K562 (cell line): ENCODE data around the gene UCK1. TPM values are rescaled to one million over a fixed set of nuclear protein-coding genes. Genes with fewer than 3 reads are reported as not detected.

Experiments used
- ATAC-seq: fragments of 200-7000 bp; cut with Tn5 transposase; 3 replicates; pipeline ENCODE4 v1.9.1; 2020; ENCODE audit warnings: moderate library complexity
- BruUV-seq: library from RNA; stranded (reverse); fragments of 400-500 nt; replicated peaks from 2 replicates; lab custom pipeline; 2021; lab: Mats Ljungman, UMichigan
- CTCF ChIA-PET: fragments of 300-600 bp; formaldehyde crosslinking; extraction: SDS; loops from one replicate; lab custom pipeline; 2021; ENCODE audit warnings: low intra/inter-chr PET ratio; lab: Yijun Ruan, JAX
- POLR2A ChIA-PET: fragments of 300-600, 350-650 bp; sonication (Branson Sonifier 250); formaldehyde crosslinking; extraction: SDS; loops from one replicate; lab custom pipeline; 2021; ENCODE audit warnings: antibody characterized with exemption, inconsistent platforms; lab: Yijun Ruan, JAX
- DNase-seq, 4 experiments: peaks; one replicate each; pipeline versions ENCODE4 v3.0.0 to v3.0.0-alpha.2; 2011 to 2018; ENCODE audit warnings: low spot score in 3 of 4, mixed read lengths in 3 of 4; ENCODE audit errors: extremely low read depth in 1 of 4
- FAIRE-seq: peaks from 2 replicates; lab custom pipeline; 2011; peaks lifted over from hg19 to GRCh38; lab: Jason Lieb, UNC
- H2AFZ ChIP-seq: 2 replicates; pipeline ENCODE4 v1.6.0; 2011; ENCODE audit warnings: low read depth, low read length, control low read depth, inconsistent platforms
- H3K27ac ChIP-seq: fragments of 200-600 bp; 3 replicates; pipeline ENCODE4 v1.8.0; 2011; ENCODE audit warnings: low read depth, mild to moderate bottlenecking, control low read depth, inconsistent platforms, low read length, moderate library complexity, mixed read lengths; ENCODE audit errors: extremely low read depth
- H3K27me3 ChIP-seq, 2 experiments: fragments of 300-600 bp in 1 of 2; 2 replicates in 1 of 2; 3 replicates in 1 of 2; pipeline versions ENCODE4 v1.6.0 to v1.8.0; 2011; ENCODE audit warnings: inconsistent platforms in 2 of 2, low read length in 2 of 2, mild to moderate bottlenecking in 1 of 2, mixed read lengths in 1 of 2, moderate library complexity in 1 of 2; ENCODE audit not compliant: control insufficient read depth in 2 of 2, insufficient read depth in 2 of 2
- H3K36me3 ChIP-seq: fragments of 300-600 bp; 3 replicates; pipeline ENCODE4 v1.8.0; 2011; ENCODE audit warnings: mild to moderate bottlenecking, low read length, inconsistent platforms; ENCODE audit not compliant: control insufficient read depth, insufficient read depth
- H3K4me1 ChIP-seq, 2 experiments: fragments of 200-600 bp in 1 of 2; replicated peaks in 1 of 2; 2 replicates in 1 of 2; 3 replicates in 1 of 2; pipeline versions ENCODE4 v1.5.1 to v1.8.0; 2011; ENCODE audit warnings: inconsistent platforms in 2 of 2, low read length in 2 of 2, mild to moderate bottlenecking in 1 of 2, mixed read lengths in 1 of 2, moderate library complexity in 1 of 2; ENCODE audit not compliant: control insufficient read depth in 2 of 2, insufficient read depth in 2 of 2
- H3K4me2 ChIP-seq: 2 replicates; pipeline ENCODE4 v1.6.1; 2011; ENCODE audit warnings: low read length, control low read depth, inconsistent platforms, mixed read lengths; ENCODE audit not compliant: insufficient read depth
- H3K4me3 ChIP-seq: fragments of 200-600 bp; sonication (generic), shearing (Covaris generic); 2 replicates; pipeline ENCODE4 v1.5.1; 2016; ENCODE audit warnings: control low read depth, inconsistent platforms
- H3K79me2 ChIP-seq: fragments of 200-600 bp; 3 replicates; pipeline ENCODE4 v1.8.0; 2011; ENCODE audit warnings: low read length, inconsistent platforms; ENCODE audit not compliant: control insufficient read depth, insufficient read depth
- H3K9ac ChIP-seq, 2 experiments: 2 replicates each; pipeline versions ENCODE4 v1.6.0 to v1.6.1; 2011; ENCODE audit warnings: low read depth in 2 of 2, low read length in 2 of 2, control low read depth in 1 of 2, inconsistent platforms in 1 of 2, mild to moderate bottlenecking in 1 of 2, mixed read lengths in 1 of 2; ENCODE audit not compliant: insufficient read depth in 1 of 2
- H3K9me1 ChIP-seq: one replicate; pipeline ENCODE4 v1.6.0; 2011; ENCODE audit warnings: inconsistent platforms, mild to moderate bottlenecking, low read length, moderate library complexity; ENCODE audit not compliant: control insufficient read depth, insufficient read depth
- H3K9me3 ChIP-seq: replicated peaks from 2 replicates; pipeline ENCODE4 v1.5.1; 2011; ENCODE audit warnings: low read depth, low read length, inconsistent platforms; ENCODE audit not compliant: control insufficient read depth, insufficient read depth
- H4K20me1 ChIP-seq: replicated peaks from 2 replicates; pipeline ENCODE4 v1.6.1; 2011; ENCODE audit warnings: low read length, inconsistent platforms, mixed read lengths; ENCODE audit not compliant: control insufficient read depth, insufficient read depth
- CTCF ChIP-seq, 3 experiments: IDR thresholded peaks in 2 of 3; conservative IDR thresholded peaks in 1 of 3; 2 replicates each; pipeline ENCODE4 v1.5.1; 2011 to 2012; ENCODE audit warnings: low read length in 3 of 3, mild to moderate bottlenecking in 3 of 3, control low read depth in 2 of 3, improper control_type of control experiment in 1 of 3, inconsistent platforms in 1 of 3, low read depth in 1 of 3, mixed read lengths in 1 of 3, moderate library complexity in 1 of 3; ENCODE audit not compliant: insufficient read depth in 2 of 3
- MCM7 ChIP-seq, 2 experiments: fragments of 450-650 bp; IDR thresholded peaks; 2 replicates each; pipeline ENCODE4 v1.6.1; 2016 to 2018
- WGBS: fragments of 100-300 bp; shearing (Covaris generic); methylation state at CpG from one replicate; pipeline ENCODE4 v1.1.6; 2016; ENCODE audit warnings: low coverage, mixed read lengths; ENCODE audit not compliant: insufficient coverage; ENCODE audit errors: missing lambda C conversion rate; 5-methylcytosine and 5-hydroxymethylcytosine counted together
- in situ Hi-C: fragments of 300-500 bp; cut with MboI; formaldehyde crosslinking; loops from 4 replicates; pipeline ENCODE4 v1.15.0; 2018; ENCODE audit warnings: inconsistent platforms, mixed read lengths
- intact Hi-C: fragments of 100-400 bp; cut with micrococcal nuclease; formaldehyde crosslinking; loops from 2 replicates; pipeline ENCODE4 v1.14.2; 2022
- polyA plus RNA-seq, 8 experiments: library from polyadenylated mRNA; depleted of rRNA in 4 of 8; stranded (reverse) in 5 of 8; unstranded in 3 of 8; fragments of >200 nt; fragmentation: Nextera tagmentation in 2 of 8; fragmentation: Illumina TruSeq in 1 of 8; extraction: Ambion mirVana in 2 of 8; extraction: Trizol in 1 of 8; gene quantifications; 2 replicates each; pipeline versions ENCODE4 v1.2.1 to v1.2.3, GENCODE V29; 2011 to 2014; ENCODE audit warnings: inconsistent platforms in 1 of 8, missing spikeins in 1 of 8
- total RNA-seq, 7 experiments: library from RNA; depleted of rRNA in 6 of 7; stranded (reverse); fragments of >200 nt in 6 of 7; fragmentation: Illumina TruSeq in 2 of 7; extraction: Trizol in 2 of 7; gene quantifications; 2 replicates each; pipeline versions ENCODE4 v1.2.1 to v1.2.3, GENCODE V29; 2011 to 2021; ENCODE audit warnings: low replicate concordance in 1 of 7

Gene UCK1
- total and polyA plus RNA-seq, 9 of the 15 experiments (the other 6 are each of a cell fraction or from before 2014, with no cell fraction given): 0.27 to 27.5 (median 16.1) TPM

- in situ Hi-C loops: no loop called here
- POLR2A ChIA-PET: interaction anchor here (1.1 kb wide), 1 partner anchor 39 kb away, joined by 3 read pairs; no protein-coding TSS in a partner anchor
- H3K27ac ChIP-seq: no peak overlapping the region
These were observed 26.9 kb upstream of the UCK1 start for GRCh38 chr9:131557855-131558548.

More at GRCh38 chr9:131557855-131558548, 26.9 kb upstream of the UCK1 start:
- DNase-seq: no peak
- no peaks in the 10 kb centered on the region for H3K9me1 ChIP-seq
- H3K4me3 ChIP-seq: no peak overlapping the region
- H3K4me2 ChIP-seq: no peak overlapping the region
- WGBS: 39% methylated on average over 25 of the region's 25 CpGs
- CTCF ChIA-PET: interaction anchor here (1.0 kb wide), 1 partner anchor 183 kb away, joined by 5 read pairs; no protein-coding TSS in a partner anchor
- TF ChIP-seq MCM7 (IDR thresholded peaks at IDR 0.05): no peak
- TF ChIP-seq CTCF (IDR thresholded peaks at IDR 0.05 in 2 of 3, conservative IDR thresholded peaks at IDR 0.05 in 1 of 3; ENCODE audit: insufficient read depth in 2 of 3, low read depth in 1 of 3, low read length in 3 of 3): peak in 2 of 3 experiments; percentile 11 to 31; a peak in 1 of 6 replicates
- H3K79me2 ChIP-seq: no peaks in the 10 kb centered on the region
- no peaks in the 10 kb centered on the region; a peak in 1 of 5 replicates for H3K27me3 ChIP-seq
- ATAC-seq: peak; percentile 50; the same call in 2 of the 3 replicates
- no peak for FAIRE-seq
- no peak overlapping the region for H2AFZ ChIP-seq
- H3K36me3 ChIP-seq: no peaks in the 10 kb centered on the region
- H3K9me3 ChIP-seq: no peaks in the 10 kb centered on the region
- H3K4me1 ChIP-seq: peaks cover 0 to 18% of the 10 kb centered on the region in 2 experiments; a peak in 2 of 5 replicates
- BruUV-seq: no TSS peak
- intact Hi-C loops: no loop called here
- H4K20me1 ChIP-seq: no peaks in the 10 kb centered on the region
- no peak overlapping the region for H3K9ac ChIP-seq
